HG02852 (cell line): ENCODE measurements around the gene GBF1.
A peak's percentile ranks its signal among the peaks of the same experiment; 100 is the strongest.

Source experiments
- ATAC-seq: cut with Tn5 transposase; IDR thresholded peaks from one replicate; pipeline ENCODE4 v1.9.1; 2021; ENCODE audit warnings: mild to moderate bottlenecking, moderate library complexity; ENCODE audit not compliant: unreplicated experiment

The GBF1 gene

DNA sequence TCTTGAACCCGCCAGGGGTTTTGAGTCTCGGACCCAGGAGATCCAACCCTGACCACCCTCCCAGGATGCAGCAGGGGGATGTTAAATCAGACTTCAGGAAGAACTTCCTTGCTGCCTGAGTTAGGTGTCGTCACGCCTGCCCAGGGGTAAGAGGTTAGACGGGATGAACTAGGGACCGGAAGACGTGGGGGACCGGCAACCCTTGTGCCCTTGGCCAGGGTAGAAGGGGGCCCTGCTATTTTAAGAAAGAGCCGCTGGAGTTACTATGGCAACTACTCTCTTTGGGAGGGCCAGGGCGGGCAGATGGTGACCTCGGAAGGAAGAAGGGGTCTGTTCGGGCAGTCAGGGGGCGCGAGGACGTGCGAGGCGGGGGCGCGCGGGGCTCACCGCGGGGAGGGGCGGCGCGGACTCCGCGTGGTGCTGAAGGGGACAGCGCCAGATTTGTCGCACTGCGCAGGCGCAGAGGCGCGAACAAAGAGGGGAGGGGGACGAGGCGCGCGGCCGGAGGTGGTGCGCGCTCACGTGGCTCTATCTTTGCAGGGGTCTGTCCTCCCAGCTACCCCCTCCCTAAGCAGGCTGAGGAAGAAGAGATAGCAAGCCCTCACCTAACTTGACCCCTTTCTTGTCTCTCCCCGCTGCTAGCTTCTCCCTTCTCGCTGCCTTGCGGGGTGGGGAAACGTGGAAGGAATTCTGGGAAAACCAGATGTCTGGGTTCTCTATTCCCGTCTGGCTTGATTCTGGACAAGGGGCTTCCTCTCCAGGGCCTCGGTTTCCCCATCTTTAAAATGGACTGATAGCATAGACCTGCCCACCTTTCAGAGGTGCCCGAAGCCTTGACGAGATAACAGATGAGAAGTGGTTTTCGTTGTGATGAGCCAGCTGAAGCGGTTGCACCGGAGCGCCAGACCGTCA, 174.2 kb downstream of the GBF1 start:
- ATAC-seq, result no peak

DNA sequence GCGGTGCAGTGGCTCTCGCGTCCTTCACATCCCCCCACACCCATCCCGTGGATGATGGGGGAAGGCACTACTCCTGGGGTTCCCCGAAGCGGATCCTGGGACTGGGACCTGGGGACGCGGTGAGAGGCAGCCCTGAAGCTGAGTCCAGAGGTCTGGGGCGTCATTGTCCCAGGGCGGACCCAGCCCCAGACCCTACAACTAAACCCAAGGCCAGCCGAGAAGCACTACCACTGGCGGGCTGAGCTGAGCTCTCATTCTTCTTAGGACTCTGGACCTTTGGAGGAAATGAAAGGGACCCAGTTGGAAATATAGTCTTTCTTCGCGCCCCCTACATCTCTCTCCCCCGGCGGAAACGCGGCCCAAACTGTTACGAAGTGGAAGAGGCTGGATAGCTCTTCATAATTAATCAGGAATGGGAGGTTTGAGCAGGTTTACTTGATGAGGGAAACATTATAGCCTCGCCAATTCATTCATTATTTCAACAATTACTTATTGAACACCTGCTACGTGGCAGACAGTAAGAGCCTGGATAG, 174.9 kb downstream of the GBF1 start:
- ATAC-seq, result no peak

DNA sequence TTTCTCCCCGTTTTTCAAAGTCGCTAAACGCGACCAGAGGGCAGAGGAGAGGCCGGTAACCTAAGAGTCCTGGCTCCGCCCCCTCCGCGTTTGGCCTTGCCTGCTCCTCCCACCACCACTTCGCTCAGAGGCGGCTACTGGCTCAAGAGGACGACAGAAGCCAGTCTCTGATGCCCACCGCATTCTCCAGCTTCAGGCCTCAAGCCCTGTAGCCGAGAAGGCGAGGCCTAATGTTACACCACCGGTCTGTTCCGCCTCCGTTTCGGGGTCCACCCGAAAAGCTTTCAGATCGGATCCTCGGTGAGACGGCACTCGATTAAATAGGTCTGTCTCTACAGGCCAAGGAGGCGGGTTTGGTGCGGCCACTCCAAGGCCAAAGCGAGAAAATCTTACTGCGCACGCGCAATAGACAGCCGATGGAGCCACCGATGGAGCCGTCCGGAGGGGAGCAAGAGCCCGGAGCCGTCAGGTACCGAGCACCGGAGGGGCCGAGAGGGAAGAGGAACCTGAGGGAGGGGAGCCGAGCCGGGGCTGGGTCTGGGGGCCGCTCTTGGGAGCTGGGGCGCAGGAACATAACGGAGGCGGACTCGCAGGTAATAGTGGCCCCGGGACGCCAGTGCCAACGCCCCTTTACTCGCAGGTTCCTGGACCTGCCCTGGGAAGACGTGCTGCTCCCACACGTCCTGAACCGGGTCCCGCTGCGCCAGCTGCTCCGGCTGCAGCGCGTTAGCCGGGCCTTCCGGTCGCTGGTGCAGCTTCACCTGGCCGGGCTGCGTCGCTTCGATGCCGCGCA, 175.6 kb downstream of the GBF1 start, which contains the start of gene FBXL15:
Gene FBXL15 (plus strand): TSS at position 123 of the 793 bp plus-strand sequence. CDS start 294 bp downstream, at position 417.
- peak; percentile 77 for ATAC-seq

DNA sequence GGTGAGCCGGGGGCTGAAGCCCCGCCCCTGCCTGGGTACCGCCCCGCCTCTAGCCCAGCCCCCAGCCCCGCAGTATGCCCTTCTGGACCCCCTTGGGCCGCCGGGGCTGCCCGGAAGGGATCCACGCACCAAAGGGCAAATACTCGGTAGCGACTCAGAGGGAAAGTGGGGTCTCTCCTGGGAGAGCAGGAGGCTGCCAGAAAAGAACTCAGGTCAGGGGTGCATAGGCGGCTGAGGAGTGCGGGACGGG, 176.1 kb downstream of the GBF1 start:
- peak; percentile 5 for ATAC-seq

DNA sequence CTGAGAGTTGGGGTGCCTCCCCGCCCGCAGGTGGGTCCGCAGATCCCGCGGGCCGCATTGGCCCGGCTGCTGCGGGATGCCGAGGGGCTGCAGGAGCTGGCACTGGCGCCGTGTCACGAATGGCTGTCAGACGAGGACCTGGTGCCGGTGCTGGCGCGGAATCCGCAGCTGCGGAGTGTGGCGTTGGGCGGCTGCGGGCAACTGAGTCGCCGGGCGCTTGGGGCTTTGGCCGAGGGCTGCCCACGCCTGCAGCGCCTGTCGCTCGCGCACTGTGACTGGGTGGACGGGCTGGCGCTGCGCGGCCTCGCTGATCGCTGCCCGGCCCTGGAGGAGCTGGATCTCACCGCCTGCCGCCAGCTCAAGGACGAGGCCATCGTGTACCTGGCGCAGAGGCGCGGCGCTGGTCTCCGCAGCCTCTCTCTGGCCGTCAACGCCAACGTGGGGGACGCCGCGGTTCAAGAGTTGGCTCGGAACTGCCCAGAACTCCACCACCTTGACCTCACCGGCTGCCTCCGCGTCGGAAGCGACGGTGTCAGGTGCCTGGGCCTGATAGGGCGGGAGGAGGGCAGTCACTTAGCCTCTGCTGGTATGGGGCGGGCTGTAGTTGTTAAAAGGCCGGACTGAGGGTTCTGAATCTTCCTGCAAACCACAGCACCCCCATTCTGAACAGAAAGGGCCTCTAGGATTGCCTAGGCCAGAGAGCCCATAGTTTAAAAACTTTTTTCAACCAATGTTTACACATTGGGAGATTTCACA, 176.6 kb downstream of the GBF1 start:
- no peak for ATAC-seq

DNA sequence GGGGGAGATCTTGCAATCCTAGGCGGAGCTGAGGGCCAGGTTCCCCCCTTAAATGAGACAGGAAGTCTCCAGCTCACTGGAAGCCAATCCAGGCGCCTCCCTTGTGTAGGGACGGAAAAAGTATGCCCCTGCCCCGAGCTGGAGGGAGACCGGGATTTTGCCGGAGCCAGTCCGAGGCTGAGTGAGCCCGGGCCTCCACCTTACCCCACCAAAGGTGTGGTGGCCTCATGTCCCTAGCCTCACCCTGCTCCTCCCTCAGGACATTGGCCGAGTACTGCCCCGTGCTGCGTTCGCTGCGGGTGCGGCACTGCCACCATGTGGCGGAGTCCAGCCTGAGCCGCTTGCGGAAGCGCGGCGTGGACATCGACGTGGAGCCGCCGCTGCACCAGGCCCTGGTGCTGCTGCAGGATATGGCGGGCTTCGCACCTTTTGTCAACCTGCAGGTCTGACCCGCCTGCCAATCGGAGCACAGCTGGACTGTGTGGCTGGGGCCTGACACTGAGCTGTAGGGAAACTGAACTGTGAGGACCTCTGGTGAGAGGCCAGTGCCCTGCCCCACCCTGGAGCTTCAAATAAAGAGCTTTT, 177.3 kb downstream of the GBF1 start:
- no peak for ATAC-seq

DNA sequence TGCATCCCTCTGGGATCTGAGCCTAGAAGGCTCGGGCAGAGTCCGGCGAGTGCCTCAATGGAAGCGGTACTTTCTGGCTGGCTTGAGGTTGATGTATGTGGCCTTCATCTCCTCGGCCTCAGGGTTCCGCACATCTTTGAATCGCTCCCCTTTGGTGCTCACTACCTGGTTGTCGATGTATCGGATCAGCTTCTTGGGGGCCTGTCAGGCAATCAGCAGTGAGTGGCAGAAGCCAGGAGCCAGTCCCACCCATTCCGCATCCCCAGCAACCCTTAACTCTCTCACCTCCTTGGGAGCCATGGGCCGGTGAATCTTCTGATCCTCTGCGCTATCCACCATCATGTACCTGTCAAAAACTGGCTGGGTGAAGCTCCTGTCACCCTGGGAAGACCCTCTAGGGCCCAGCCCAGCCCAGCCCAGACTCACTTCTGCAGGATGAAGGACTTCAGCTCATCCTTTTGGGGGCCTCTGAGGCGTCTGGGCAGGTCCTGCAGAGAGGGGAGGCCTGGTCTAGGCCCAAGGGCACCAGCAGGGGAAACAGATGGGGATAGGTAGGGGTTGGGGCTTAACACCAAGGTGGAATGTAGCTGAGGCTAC, 178.1 kb downstream of the GBF1 start:
- ATAC-seq, result no peak

DNA sequence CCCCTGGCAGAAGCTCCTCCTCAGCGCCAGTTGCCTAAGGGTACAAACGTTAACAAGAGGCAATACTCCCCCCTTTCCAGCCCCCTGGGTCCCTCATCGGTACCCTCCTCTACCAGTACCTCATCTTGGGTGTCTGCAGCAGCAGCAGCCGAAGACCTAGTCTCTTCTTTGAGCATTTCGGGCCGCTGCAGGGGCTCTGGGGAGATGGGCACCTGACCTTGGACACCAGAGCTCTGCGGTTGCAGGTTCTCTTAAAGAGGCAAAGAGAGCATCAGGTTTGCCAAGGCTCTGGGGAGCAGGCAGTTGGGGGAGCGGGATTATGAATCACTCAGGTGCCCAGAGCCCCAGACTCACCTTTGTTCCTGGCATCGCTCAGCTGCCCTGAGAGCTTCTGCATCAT, 178.8 kb downstream of the GBF1 start:
- ATAC-seq, result no peak

DNA sequence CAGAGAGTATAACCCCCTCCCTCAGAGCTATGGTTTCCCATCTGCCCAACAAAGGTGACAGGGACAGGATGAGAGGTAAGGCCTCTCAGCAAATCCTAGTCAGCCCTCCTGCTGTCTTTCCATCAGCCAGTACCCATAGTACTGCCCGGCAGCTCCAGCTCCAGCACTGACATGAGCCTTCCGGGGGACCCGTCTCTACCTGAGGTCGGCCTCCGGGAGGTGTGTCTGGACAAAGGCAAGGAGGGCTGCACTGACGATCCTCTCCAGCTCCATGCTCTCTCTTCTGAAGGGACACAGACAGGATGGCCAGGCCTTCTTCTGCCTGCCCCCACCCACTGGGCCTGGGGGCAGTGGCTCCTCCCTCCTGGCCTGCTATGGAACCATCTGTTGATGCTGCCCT, 179.6 kb downstream of the GBF1 start:
- ATAC-seq, result no peak

DNA sequence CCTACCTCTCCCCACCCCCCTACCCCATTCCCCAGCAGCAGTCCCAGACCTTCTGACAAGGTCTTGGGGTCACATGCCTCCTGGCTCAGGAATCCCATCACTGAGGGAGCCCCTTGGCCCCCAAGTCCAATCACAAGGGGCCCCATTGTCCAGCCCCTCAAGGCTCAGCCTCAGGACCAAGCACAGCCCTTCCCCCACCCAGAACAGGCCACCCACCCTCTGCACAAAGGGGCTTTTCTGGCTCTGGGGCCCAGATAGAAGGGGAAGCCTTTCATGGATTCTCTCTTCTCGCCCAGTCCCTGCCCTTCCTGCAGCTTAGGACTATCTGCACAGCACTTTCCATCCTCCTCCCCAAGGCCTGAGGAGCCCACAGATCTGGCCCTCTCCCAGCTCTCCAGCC, 180.1 kb downstream of the GBF1 start:
- ATAC-seq, result no peak

DNA sequence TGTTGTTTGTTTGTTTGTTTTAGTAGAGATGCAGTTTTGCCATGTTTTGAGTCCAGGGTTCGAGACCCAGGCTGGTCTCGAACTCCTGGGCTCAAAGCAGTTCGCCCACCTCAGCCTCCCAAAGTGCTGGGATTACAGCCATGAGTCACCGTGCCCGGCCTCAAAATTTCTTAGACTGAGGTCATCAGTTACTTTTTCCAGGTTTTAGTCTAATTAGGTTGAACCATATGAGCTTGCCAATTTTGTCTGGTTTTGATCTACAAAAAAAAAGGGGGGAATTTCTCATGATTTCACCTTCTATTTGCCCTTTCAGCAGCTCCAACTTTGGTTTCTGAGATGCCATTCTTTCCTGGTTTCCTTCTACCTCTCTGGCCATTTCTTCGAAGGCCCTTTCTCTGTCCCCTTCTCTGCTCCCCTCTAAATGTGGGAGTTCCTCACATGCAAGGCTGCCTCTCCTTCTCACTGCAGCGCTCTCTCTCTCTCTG, 181.5 kb downstream of the GBF1 start:
- no peak for ATAC-seq

DNA sequence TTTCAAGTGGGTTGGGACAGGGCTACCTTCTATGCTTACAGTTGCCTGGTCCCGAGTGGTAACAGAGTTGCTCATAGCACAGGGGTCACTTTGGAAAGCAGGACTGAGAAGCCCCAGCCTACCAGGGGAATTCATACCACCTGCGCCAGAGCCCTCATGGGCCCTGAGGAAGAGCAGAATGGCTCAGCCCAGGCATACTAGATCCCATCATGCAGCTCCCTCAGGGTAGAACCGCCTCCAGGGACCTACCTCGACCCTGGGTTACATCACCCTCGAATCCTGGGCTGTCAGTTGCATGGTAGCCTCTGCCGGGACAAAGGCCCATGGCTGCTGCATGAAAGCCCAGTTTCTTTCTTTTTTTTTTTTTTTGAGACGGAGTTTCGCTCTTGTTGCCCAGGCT, 184.1 kb downstream of the GBF1 start:
- ATAC-seq, result no peak

DNA sequence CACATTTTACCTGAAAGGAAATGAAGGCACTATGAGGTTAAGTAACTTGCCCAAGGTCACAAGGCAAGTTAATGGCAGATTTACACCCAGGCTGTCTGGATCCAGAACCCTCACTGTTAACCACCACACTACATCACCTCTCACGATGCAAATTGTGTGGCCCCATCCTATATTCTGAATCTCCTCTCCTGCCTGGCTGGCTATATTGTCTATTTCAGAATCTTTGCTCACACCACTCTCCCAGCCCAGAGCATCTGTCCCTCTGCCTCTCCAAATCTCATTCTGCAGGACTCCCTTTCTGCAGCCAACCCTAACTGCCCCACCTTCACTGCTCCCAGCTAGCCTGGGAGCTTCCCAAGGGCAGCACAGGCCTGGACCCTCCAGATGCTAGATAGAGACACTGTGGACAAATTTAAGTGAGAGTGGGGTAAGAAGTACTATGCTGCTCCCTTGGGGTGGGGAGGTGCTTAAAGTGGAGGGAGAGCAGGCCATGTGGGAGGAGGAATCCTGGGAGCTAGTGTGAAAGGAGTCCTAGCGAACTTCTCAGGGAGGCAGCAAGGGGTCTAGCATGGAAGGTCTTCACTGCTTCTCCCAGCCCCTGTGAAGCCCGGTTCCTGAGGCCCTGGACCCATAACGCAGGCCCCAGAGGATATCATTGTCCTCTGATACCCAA, 186.3 kb downstream of the GBF1 start:
- ATAC-seq, result no peak
